ENCODE measurements around the gene NLRP6. TPM values are rescaled to one million over a fixed set of nuclear protein-coding genes. Genes with fewer than 3 reads are reported as not detected.
"Not testable (repeated sequence)": the region's sequence is repeated elsewhere in the genome, so short reads cannot be mapped to it uniquely, and the experiment has no call there.

The NLRP6 gene
- total RNA-seq, 1 donor from 2014 or later, result not detected

DNA sequence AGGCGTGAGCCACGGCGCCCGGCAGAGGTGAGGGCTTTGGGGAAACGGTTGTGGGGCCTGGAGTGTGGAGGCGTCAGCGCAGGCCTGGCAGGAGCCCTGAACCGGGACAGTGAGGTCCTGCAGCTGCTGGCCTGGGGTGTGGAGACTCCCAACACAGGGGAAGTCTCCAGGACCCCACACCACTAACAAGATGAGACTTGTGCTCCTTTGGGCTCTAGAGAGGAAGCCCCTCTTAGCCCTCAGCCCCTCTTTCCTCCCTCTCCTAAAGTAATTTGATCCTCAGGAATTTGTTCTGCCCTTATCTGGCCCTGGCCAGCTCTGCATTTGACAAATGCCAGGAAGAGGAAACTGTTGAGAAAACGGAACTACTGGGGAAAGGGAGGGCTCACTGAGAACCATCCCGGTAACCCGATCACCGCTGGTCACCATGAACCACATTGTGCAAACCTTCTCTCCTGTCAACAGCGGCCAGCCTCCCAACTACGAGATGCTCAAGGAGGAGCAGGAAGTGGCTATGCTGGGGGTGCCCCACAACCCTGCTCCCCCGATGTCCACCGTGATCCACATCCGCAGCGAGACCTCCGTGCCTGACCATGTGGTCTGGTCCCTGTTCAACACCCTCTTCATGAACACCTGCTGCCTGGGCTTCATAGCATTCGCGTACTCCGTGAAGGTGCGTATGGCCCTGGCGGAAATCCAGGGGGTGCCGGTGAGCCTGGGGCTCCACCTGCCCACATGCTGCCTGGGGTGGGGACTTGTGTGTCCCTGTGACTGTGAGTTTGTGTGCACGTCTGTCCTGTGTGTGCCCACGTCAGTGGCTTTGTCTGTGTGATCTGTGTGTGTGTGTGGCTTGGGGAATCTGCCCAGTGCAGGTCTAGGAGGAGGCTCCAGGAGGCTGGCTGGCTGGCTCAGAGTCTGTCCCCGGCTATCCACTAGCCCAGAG is 29.8 kb downstream of the NLRP6 start, which contains the start of gene IFITM2:
TSS of gene IFITM2 (plus strand) at position 51 of the 943 bp plus-strand sequence. CDS start at position 428, 377 bp downstream.
- peak within 1 kb of the TSS; percentile 62 for H3K4me3 ChIP-seq (ENCODE audit: low read depth, low read length)
- not testable (repeated sequence) for DNase-seq (ENCODE audit: low read depth)
- TF ChIP-seq, protein P1, sequence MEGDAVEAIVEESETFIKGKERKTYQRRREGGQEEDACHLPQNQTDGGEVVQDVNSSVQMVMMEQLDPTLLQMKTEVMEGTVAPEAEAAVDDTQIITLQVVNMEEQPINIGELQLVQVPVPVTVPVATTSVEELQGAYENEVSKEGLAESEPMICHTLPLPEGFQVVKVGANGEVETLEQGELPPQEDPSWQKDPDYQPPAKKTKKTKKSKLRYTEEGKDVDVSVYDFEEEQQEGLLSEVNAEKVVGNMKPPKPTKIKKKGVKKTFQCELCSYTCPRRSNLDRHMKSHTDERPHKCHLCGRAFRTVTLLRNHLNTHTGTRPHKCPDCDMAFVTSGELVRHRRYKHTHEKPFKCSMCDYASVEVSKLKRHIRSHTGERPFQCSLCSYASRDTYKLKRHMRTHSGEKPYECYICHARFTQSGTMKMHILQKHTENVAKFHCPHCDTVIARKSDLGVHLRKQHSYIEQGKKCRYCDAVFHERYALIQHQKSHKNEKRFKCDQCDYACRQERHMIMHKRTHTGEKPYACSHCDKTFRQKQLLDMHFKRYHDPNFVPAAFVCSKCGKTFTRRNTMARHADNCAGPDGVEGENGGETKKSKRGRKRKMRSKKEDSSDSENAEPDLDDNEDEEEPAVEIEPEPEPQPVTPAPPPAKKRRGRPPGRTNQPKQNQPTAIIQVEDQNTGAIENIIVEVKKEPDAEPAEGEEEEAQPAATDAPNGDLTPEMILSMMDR (conservative IDR thresholded peaks at IDR 0.05; ENCODE audit: low read depth, low read length), result peak; percentile 10

DNA sequence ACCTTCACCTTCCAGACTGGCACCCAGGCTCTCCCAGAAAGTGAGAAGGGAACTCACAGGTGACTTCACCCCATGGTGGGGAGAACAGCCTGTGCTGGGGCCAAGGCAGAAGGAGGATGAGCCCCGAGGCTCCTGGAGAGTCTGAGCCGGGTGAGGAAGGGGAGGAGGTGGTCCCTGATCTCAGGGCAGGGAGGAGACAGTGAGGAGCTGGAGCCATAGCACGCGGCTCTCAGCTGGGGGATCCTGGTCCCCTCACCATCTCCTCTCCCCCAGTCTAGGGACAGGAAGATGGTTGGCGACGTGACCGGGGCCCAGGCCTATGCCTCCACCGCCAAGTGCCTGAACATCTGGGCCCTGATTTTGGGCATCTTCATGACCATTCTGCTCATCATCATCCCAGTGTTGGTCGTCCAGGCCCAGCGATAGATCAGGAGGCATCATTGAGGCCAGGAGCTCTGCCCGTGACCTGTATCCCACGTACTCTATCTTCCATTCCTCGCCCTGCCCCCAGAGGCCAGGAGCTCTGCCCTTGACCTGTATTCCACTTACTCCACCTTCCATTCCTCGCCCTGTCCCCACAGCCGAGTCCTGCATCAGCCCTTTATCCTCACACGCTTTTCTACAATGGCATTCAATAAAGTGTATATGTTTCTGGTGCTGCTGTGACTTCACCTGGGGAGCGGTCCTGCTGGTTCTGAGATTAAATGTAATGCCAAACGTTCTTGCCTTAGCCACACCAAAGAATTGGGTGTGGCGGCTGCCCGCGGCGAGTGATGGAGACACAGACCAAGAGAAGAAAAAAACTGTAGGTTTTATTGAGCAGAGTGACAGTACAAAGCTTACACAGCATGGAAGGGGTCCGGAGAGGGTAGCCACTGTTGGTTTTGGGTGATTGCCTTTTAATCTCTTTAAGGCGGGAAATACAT is 30.8 kb downstream of the NLRP6 start:
- H3K4me3 ChIP-seq (ENCODE audit: low read depth, low read length), result peak overlapping the region; percentile 62
- not testable (repeated sequence) for DNase-seq (ENCODE audit: low read depth)

DNA sequence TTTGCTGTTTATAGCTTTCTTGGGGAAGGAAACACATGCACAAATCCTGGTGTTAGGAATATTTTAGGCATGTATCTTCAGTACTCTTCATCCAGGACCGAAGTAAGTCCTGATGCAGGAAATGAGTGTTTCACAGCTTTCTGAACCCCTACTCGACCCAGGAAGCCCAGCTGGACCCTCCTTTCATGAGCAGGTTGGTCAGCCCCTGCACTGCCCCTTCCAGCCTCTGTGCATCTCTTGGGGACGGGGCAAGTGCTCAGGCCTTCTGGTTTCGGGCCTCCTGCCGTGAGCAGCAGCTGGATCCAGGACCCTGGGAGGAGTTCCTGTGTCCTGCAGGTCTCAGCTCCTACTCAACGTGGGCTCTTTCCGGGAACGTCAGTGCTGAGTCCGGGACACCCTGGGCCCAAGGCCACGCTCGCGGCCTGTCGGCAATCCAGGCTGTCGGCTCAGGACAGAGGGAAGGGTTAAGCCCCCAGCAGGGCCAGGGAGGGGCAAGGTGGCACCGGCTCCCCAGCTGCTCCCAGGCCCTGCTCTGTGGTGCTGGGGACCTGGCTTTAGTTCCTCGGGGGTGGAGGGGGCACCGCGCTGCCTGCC is 31.9 kb downstream of the NLRP6 start:
- peak overlapping the region; percentile 62 for H3K4me3 ChIP-seq (ENCODE audit: low read depth, low read length)
- not testable (repeated sequence) for DNase-seq (ENCODE audit: low read depth)

DNA sequence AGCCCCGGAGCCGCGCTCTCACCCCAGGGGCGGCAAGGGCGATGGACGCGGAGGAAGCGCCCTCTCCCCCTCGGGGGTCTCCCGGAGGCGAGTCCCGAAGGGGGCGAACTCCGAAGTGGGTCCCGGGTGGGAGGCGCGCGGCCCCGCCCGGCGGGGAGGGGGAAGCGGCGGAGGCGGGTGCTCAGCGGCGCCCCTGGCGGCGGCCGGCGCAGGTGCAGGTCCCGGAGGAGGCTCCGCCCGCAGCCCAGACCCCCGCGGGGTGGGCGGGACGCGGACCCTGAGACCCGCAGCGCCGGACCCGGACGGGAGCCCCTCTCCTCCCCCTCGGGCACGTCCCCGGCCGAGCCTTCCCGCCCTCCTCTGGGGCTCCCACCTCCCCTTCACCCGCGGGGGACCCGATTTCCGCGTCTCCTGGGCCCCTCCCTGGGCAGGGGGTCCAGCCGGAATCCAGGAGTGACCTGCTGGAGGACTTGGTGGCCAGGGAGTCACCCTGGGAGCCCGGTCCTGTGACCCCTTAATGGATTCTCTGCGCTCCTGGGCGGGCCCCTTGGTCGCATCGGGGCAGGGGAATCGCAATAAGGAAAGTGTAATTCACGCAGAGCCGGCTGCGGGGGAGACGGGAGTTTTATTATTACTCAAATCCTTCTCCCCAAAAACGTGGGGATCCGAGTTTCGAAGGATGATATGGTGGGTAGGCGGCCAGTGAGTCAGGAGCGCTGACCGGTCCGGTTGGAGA is 33.0 kb downstream of the NLRP6 start:
- peak overlapping the region; percentile 37 for H3K4me3 ChIP-seq (ENCODE audit: low read depth, low read length)
- DNase-seq (ENCODE audit: low read depth), result not testable (repeated sequence)

DNA sequence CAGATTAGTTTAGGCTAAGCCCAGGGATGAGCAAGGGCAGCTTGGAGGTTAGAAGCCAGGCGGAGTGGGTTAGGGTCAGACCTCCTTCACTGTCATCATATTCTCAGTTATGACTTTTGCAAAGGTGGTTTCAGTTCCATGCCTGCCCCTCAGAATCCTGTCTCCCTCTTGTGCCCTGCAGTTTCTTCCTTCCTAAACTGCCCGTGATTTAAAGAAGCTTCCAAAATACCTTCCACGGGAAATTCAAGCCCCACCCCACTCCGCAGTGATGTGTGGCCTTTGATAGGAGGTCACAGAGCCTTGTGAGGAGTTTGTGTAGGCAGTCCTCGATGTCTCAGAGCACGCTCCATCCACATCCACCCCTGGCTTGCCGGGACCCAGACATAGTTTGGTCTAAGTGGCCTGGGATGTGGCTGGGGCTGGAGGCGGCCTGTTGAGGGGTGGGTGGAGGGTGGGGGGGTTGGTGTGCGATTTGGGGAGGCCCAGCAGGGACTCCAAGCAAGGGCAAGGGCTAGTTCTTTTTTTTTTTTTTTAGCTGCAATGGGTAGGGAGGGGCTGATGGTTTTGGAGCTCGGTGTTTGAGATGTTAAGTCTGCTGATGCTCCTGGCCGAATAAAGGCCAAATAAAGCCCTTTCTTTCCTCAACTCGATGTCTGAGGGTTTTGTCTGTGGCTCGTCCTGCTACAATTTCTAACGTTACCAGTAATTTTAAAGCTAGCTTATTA is 34.0 kb downstream of the NLRP6 start:
- no peak overlapping the region for H3K4me3 ChIP-seq (ENCODE audit: low read depth, low read length)
- DNase-seq (ENCODE audit: low read depth), result no peak

DNA sequence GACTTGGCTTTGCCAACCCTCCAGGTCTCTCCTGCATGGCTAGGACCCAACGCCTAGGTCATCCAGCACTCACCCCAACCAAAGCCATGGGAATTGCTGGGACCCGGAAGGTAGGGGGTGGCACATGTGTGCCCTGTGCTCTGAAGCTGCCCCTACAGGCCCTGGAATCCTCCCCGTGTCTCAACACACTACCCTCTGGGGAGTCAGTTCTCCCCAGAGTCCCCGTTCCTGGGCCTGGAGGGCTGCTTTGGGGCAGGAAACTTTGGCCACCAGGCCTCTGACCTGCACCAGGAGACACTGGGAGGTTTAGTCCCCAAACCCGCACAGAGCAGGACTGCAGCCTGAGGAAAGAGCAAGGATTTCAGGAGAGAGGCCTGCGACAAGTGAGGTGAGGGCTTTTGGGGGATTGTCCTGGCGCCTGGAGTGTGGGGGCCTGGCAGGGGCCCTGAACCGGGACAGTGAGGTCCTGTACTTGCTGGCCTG is 35.1 kb downstream of the NLRP6 start:
- no peak for DNase-seq (ENCODE audit: low read depth)
- no peak overlapping the region for H3K4me3 ChIP-seq (ENCODE audit: low read depth, low read length)
- TF ChIP-seq, protein P1 (conservative IDR thresholded peaks at IDR 0.05; ENCODE audit: low read depth, low read length), result no peak

More for the DNA sequence above, 34.0 kb downstream of the NLRP6 start:
- TF ChIP-seq, protein P1 (conservative IDR thresholded peaks at IDR 0.05; ENCODE audit: low read depth, low read length), result no peak

DNA sequence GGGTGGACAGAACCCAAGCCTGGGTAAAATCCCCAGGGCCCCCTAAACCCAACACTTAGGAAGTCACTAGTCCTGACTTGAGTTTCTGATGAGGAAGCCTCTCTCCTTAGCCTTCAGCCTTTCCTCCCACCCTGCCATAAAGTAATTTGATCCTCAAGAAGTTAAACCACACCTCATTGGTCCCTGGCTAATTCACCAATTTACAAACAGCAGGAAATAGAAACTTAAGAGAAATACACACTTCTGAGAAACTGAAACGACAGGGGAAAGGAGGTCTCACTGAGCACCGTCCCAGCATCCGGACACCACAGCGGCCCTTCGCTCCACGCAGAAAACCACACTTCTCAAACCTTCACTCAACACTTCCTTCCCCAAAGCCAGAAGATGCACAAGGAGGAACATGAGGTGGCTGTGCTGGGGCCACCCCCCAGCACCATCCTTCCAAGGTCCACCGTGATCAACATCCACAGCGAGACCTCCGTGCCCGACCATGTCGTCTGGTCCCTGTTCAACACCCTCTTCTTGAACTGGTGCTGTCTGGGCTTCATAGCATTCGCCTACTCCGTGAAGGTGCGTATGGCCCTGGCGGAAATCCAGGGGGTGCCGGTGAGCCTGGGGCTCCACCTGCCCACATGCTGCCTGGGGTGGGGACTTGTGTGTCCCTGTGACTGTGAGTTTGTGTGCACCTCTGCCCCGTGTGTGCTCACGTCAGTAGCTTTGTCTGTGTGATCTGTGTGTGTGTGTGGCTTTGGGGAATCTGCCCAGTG is 35.8 kb downstream of the NLRP6 start, which contains the start of gene IFITM1:
TSS of gene IFITM1 (plus strand) at position 254 of the 767 bp plus-strand sequence. CDS start at position 385, 131 bp downstream.
- TF ChIP-seq, protein P1 (conservative IDR thresholded peaks at IDR 0.05; ENCODE audit: low read depth, low read length), result no peak
- peak within 1 kb of the TSS; percentile 56 for H3K4me3 ChIP-seq (ENCODE audit: low read depth, low read length)

DNA sequence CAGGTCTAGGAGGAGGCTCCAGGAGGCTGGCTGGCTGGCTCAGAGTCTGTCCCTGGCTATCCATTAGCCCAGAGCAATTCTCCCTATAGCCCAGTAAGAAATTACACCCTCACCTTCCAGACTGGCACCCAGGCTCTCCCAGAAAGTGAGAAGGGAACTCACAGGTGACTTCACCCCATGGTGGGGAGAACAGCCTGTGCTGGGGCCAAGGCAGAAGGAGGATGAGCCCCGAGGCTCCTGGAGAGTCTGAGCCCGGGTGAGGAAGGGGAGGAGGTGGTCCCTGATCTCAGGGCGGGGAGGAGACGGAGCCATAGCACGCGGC is 36.3 kb downstream of the NLRP6 start:
- DNase-seq (ENCODE audit: low read depth), result not testable (repeated sequence)
- H3K4me3 ChIP-seq (ENCODE audit: low read depth, low read length), result peak overlapping the region; percentile 56

More for the DNA sequence above, 35.8 kb downstream of the NLRP6 start, which contains the start of gene IFITM1:
- no peak for DNase-seq (ENCODE audit: low read depth)

All from epithelial cell of proximal tubule (primary cell).